VCaP (cell line): ENCODE data around the gene TOP3A.
A peak's percentile ranks its signal among the peaks of the same experiment; 100 is the strongest.

Source experiments
- H3K27ac ChIP-seq: fragments of 450-650 bp; 2 replicates; pipeline ENCODE4 v1.5.1; 2017
- CTCF ChIP-seq: fragments of 450-650 bp; conservative IDR thresholded peaks from 2 replicates; pipeline ENCODE4 v1.5.1; 2017; ENCODE audit warnings: mild to moderate bottlenecking, moderate library complexity

The TOP3A gene

DNA sequence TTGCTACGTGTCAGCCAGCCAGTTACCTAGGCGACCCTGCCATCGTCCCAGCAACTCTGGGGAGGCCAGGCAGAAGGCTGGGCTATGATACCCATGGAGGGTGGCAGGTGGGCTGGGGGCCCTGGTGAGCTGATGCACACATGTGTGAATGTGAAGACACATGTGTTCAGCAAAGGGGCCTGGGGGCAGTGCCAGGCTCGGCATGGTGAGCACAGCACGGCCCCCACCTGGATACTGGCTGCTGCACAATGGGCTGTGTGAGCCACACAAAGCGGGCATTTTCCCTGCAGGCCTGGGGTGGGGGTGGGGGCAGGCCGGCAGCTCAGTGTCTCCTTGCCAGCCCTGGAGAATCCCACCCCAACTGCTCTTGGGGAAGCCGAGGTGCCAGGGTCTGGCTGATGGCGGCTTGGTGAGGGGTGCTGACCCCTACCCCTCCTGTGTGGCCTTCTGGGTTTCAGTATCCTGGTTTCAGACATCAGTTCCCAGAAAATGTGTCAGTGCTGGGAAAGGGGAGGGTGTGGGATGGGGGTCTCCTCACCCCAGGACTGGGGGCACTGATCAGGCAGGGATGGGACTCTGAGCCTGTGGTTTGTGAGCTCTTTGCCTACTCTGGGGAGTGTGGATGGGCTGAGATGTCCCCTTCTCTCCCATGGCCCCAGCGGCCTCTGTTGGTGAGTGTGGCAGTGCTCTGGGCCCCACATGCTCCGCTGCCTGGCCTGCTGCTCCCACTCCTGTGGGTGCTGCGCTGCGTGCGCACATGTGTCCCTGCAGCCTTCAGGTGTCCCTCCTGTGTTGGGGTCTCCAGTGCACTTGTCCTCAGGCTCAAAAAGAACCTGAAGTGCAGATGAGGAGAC lies 84.3 kb downstream of the TOP3A start:
- no peak for TF ChIP-seq CTCF
- no peak overlapping the region for H3K27ac ChIP-seq

GRCh38 chr17:18229771-18230170 lies 85.0 kb downstream of the TOP3A start:
- no peak overlapping the region for H3K27ac ChIP-seq

GRCh38 chr17:18229254-18229653 lies 85.5 kb downstream of the TOP3A start:
- no peak for TF ChIP-seq CTCF
- no peak overlapping the region for H3K27ac ChIP-seq

More at GRCh38 chr17:18229771-18230170, 85.0 kb downstream of the TOP3A start:
- no peak for TF ChIP-seq CTCF

- TF ChIP-seq CTCF = no peak
- no peak overlapping the region for H3K27ac ChIP-seq
Observed at GRCh38 chr17:18228176-18228682, 86.6 kb downstream of the TOP3A start.

- no peak for TF ChIP-seq CTCF
- no peak overlapping the region for H3K27ac ChIP-seq
Observed at GRCh38 chr17:18227635-18228034, 87.2 kb downstream of the TOP3A start.

GRCh38 chr17:18226284-18226945 lies 88.4 kb downstream of the TOP3A start:
- no peak for TF ChIP-seq CTCF
- H3K27ac ChIP-seq = peak overlapping the region; percentile 69; the same call in 1 of the 2 replicates

- H3K27ac ChIP-seq = peak overlapping the region; percentile 69; the same call in 1 of the 2 replicates
- no peak for TF ChIP-seq CTCF
Observed at GRCh38 chr17:18225642-18226283, 89.0 kb downstream of the TOP3A start.
